Measurements from ENCODE around the gene NXPH4. TPM values are rescaled to one million over a fixed set of nuclear protein-coding genes. Genes with fewer than 3 reads are reported as not detected.

The NXPH4 gene
- total and polyA plus RNA-seq, 10 of the 15 experiments (the other 5 are each of a cell fraction or from before 2014, with no cell fraction given), result 0.03 to 0.26 TPM; not detected in 8

- Histone ChIP-seq H3K36me3 (ENCODE audit: control insufficient read depth in 2 of 2, insufficient read depth in 2 of 2, low read length in 1 of 2) (no peaks in the 10 kb centered on the region), H3K4me2 (ENCODE audit: control insufficient read depth, insufficient read depth) (no peak overlapping the region), H4K20me1 (ENCODE audit: control insufficient read depth, insufficient read depth) (no peaks in the 10 kb centered on the region; the same call in 1 of the 2 replicates), H3K79me2 (ENCODE audit: control insufficient read depth, insufficient read depth, low read length) (no peaks in the 10 kb centered on the region), H3K9ac (ENCODE audit: control insufficient read depth, insufficient read depth, low read length) (no peak overlapping the region), H2AFZ (ENCODE audit: control insufficient read depth, low read depth, low read length) (no peak overlapping the region), H3K27me3 (replicated peaks in 1 of 2; ENCODE audit: control insufficient read depth in 2 of 2, insufficient read depth in 2 of 2, low read length in 1 of 2) (no peaks in the 10 kb centered on the region; a peak in 2 of 4 replicates), H3K4me3 (no peak overlapping the region), H3K27ac (ENCODE audit: control insufficient read depth, insufficient read depth) (no peak overlapping the region), H3K9me3 (replicated peaks; ENCODE audit: control insufficient read depth, insufficient read depth, low read length) (no peaks in the 10 kb centered on the region), H3K4me1 (ENCODE audit: control insufficient read depth, insufficient read depth, low read length) (no peaks in the 10 kb centered on the region)
- SMC1A ChIA-PET (ENCODE audit: uncharacterized antibody, unreplicated experiment), result interaction anchor here (1.3 to 4.0 kb wide), 2 partner anchors 54 to 112 kb away, joined by 5 to 36 read pairs; partner anchors contain the start of gene LRP1
- BruUV-seq (replicated peaks), result no TSS peak
- CTCF ChIA-PET, result interaction anchor here (1.5 to 10.4 kb wide), 3 partner anchors 31 to 111 kb away, joined by 3 to 159 read pairs (median 9); partner anchors contain the start of gene LRP1
- POLR2A ChIA-PET, result no interaction called here
- no peak for FAIRE-seq
- RAD21 ChIA-PET (ENCODE audit: unreplicated experiment), result interaction anchor here (1.0 kb wide), 1 partner anchor 69 kb away, joined by 6 read pairs; the partner anchor contains the start of gene STAT6
- intact Hi-C loops (cut with micrococcal nuclease; ENCODE audit: unreplicated experiment) (no loop called here), in situ Hi-C loops (cut with MboI) (loop anchor here (5.0 kb wide), 1 partner anchor 58 kb away; no protein-coding TSS in a partner anchor)
- 49% methylated on average over 20 of the region's 20 CpGs for WGBS (ENCODE audit: insufficient coverage, insufficient replicate concordance, low lambda C conversion rate, missing lambda C conversion rate)
- ATAC-seq, result no peak
- no peak for DNase-seq (ENCODE audit: low read depth, low spot score)
- TF ChIP-seq RELA (IDR thresholded peaks at IDR 0.05; ENCODE audit: borderline replicate concordance, partially characterized antibody) (no peak), STAT3 (IDR thresholded peaks at IDR 0.05; ENCODE audit: low read depth, low read length) (no peak), FOS (IDR thresholded peaks at IDR 0.05; ENCODE audit: borderline replicate concordance, extremely low read depth, insufficient read length) (no peak), ZBTB4 (CRISPR knock-in tag; IDR thresholded peaks at IDR 0.05) (no peak), PAX5 (IDR thresholded peaks at IDR 0.05; ENCODE audit: borderline replicate concordance, low read depth, low read length) (no peak), ATF3 (IDR thresholded peaks at IDR 0.05; ENCODE audit: borderline replicate concordance, extremely low read depth, low read depth, low read length) (no peak), IRF5 (IDR thresholded peaks at IDR 0.05; ENCODE audit: borderline replicate concordance) (no peak), MEF2B (IDR thresholded peaks at IDR 0.05; ENCODE audit: partially characterized antibody, poor library complexity, severe bottlenecking) (no peak), CBX3 (IDR thresholded peaks at IDR 0.05; ENCODE audit: borderline replicate concordance, low read depth) (no peak), E2F4 (IDR thresholded peaks at IDR 0.05; ENCODE audit: low read depth, low read length) (no peak), POLR2A (IDR thresholded peaks at IDR 0.05; ENCODE audit: low read depth, low read length) (no peak), SREBF1 (IDR thresholded peaks at IDR 0.05; ENCODE audit: low read length) (no peak), NFYA (IDR thresholded peaks at IDR 0.05; ENCODE audit: borderline replicate concordance, low read depth, low read length) (no peak), CEBPB (IDR thresholded peaks at IDR 0.05; ENCODE audit: borderline replicate concordance in 1 of 2, low read depth in 2 of 2, low read length in 2 of 2) (no peak), EED (IDR thresholded peaks at IDR 0.05; ENCODE audit: low read depth) (no peak), MTA2 (IDR thresholded peaks at IDR 0.05; ENCODE audit: low read depth) (no peak)
Measured at GRCh38 chr12:57180321-57180989, 36.1 kb upstream of the NXPH4 start.
